Stimulated activated CD8-positive, alpha-beta memory T cell treated with anti-CD3 and anti-CD28 coated beads, Interleukin-4, amount 100 ng/mL, for 1 hour (primary cell): ENCODE data around the gene MRPL53.
"Not testable (repeated sequence)": the region's sequence is repeated elsewhere in the genome, so short reads cannot be mapped to it uniquely, and the experiment has no call there.

ENCODE experiments used
- DNase-seq, 2 donors: peaks; one replicate each; pipeline ENCODE4 v3.0.0-alpha.2; 2020; ENCODE audit warnings: low read depth in 2 of 2, low spot score in 1 of 2

MRPL53 gene

DNA sequence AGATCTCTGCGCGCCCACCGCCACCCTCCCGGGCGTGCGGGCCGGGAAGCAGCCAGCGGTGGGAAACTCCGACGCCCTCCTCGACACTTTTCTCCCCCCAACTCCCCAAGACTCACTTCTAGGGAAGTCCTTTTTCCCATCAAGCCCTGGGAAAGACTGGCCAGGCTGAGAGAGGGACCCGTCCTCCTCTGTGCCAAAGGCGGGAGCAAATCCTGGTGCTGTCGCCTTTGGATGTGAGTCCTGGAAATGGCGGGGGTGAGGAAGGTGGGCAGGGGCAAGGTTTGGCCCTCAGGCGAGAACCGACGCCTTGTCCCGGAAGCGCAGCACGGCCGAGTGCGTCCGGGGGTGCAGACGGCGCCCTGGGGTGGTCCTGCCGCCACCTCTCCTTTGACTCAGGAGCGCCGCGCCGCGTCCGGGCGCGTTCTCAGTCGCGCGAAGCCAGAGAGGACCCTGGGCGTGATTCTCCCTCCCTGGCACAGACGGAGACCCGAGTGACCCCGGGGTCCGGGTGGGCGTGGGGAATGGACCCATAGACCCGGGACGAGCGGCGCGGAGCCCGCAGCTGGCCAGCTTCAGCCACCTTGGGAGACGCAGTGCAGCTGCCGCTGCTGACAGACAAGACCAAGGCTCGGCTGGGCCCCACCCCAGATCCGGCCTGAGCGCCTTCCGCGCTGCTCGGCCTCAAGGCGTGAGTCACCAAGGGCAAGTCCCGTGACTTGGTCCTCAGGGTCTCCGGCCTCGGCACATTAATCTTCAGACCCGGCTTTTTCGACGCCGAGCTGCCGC lies 30.4 kb upstream of the MRPL53 start:
- DNase-seq, result peak in 1 of 2 donors; percentile 30

GRCh38 chr2:74502147-74502719 lies 29.8 kb upstream of the MRPL53 start:
- DNase-seq, result no peak

- DNase-seq, result no peak
Measured at GRCh38 chr2:74501335-74502071, 29.0 kb upstream of the MRPL53 start.

- no peak for DNase-seq
Measured at GRCh38 chr2:74500578-74500946, 28.1 kb upstream of the MRPL53 start.

DNA sequence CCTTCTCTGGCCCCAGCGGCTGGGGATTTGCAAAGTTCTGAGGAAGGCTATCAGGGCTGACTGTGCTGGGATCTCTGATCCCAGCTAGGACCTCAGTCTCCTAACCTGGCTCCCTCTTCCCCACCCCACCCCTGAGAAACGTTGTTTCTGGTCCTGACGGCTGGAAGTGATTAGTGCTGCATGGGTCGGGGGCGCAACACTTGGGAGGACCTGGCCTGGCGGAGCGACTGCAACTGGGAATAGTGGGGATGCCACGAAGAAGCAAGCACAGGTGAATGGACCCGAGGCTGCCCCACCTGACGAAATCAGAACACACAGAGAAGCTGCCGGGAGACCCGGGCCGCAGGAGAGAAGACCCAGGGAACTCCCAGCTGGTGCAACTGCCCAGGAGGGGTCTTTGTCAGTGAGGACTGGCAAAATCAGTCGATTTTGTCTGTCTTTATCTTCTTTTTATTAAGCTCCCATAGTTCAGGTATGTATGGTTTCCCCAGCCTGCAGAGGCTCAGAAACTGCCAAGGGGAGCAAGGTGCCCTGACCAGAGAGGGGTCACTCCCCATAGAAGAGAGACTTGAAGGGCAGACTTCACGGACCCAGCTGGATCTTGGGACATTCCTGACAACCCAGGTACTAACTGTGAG lies 27.6 kb upstream of the MRPL53 start:
- DNase-seq, result no peak

DNA sequence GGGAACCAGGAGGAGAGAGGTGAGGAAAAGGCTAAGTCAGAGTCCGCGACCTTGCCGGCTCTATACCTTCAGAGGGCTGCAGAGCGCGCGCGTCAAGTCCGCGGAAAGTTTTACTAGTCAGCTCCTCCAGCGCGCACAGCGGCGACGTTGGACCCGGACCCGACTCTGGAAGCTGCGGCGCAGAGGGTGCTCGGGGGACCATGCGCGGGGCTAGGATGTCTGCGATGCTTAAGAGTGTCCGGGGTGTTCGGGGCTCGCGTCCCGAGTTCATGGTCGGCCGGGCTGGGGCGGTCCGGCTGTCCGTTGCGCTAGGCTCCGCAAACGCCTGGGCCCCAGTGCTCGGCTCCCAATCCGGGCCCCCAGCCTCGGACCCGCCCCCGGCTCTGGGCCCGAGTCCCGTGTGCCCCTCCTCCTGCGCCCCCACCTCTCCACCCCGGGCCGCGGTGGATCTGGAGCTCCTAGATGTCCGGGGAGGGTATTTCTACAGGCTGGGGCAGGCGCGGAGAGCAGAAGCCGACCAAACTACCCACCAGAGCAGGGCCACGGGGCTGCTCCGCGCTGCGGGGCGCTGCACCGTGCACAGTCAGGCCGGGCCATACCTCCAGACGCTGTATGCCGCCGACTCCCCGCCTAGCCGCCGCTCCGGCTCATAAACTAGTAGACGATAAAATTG lies 26.9 kb upstream of the MRPL53 start, which contains the start of gene LBX2:
LBX2 (minus strand) TSS at position 337 of the 673 bp plus-strand sequence; CDS start at position 271, 66 bp downstream.
- DNase-seq, result no peak

DNA sequence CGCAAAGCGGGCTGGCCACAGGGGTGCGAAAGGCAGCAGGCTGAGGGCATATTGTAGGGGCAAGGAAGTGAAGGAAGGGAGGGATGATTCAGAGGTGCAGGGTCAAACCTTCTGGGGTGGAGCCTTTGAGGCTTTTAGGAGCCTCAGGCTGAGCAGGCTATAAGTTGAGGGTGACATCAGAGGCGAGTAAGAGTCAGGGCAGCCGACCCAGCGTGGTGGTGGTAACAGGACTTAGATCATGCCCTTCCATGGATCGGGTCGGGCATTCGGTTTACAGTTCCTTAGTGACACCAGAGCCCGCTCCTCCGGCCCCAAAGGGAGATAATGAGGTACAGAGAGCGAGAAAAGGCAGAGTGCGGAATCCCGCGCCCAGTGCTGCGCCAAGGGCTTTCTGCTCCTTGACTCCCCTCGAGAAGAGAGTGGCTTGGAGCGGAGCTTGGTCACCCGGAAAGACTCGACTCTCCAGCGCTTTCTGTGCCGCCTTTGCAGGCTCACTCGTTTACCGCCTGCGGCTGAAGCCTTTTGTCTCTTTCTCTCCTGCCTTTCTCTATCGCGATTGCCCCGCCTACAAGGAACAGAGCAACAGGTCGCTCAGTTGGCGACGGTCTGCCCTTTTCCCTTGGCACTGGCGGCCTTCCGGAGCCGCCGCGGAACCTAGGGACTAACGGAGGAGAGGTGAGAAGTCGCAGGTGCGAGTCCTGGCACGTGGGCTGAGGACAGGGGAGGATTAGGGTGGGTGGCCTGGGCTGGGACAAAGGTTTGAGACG lies 26.2 kb upstream of the MRPL53 start:
- DNase-seq, result no peak

DNA sequence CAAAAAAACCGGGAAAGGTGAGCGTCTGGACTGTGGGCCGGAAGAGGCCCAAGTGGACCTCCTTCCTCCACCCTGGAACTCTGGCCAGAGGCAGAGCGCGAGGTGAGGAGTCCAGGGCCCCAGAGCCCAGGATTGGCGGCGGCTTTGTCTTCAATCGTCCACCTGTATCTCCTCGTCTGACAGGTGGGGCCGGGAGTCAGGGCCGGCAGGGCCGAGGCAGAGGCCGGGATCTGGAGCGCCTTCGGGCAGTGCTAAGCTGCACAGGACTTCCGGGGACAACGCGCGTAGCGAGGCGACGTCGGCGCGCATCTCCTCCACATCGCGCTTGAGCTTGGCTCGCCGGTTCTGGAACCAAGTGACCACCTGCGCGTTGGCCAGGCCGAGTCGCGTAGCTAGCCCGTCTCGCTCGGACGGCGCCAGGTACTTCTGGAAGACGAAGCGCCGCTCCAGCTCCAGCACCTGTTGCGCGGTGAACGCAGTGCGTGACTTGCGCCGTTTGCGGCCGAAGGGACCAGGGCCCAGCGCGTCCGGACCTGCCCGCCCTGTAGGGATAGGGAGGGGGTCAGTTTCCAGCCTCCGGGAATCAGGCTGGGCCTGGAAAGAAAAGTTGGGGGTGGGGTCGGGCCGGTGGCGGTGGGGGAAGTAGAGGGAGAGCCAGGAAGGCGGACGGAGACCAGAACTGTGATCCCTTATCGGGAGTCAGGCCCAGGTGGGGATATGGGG lies 25.5 kb upstream of the MRPL53 start:
- no peak for DNase-seq

DNA sequence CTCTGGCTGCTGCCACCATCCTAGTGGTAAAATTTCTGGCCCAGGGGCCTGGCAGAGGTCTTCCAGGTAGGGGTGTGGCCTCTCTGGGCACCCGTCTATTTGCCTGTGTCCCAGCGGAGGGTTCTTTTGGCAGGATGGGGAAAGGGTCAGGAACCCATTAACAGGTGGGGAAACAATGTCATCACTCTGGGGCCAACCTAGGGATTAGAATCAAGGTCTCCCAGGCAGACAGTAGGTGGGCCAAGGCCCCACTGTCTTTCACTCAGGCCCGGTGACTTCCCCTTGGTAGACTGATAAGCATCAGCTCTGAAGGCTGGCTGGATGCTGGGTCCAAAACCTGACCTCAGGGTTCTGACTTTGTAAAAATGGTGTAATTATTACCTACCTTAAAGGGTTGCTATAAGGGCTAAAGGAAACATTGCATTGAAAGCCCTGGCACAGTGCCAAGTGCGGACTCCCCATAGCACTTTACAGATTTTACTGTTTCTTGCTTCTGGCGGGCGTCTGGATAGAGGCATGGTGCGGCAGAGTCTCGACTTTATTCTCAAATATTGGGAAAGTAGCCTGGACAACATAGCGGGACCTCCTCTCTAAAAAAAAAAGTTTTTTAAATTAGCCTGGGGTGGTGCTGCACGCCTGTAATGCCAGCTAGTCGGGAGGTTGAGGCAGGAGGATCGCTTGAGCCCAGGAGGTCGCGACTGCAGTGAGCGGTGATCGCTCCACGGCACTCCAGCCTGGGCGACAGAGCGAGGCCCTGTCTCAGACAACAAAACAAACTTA lies 24.7 kb upstream of the MRPL53 start:
- DNase-seq, result no peak

GRCh38 chr2:74495440-74495839 lies 23.0 kb upstream of the MRPL53 start:
- no peak for DNase-seq

DNA sequence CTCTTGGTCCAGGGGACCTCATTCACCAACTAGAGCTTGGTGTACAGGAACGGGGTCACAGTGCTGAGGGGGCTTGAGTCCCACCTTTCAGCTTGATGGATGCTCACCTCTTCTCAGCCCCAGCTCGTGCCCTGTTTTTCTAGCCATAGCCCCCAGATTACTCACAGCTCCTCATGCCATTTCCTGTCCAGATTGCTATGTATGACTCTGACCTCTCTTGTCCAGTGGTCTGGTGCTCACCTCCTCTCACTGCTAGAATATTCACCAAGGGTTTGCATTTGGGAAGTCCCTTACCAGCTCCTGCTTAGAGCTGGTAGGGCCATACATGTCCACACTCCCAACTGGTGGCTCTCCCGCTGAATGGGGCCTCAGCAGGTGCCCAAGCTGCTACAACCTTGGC lies 21.1 kb upstream of the MRPL53 start:
- DNase-seq, result no peak

- DNase-seq, result no peak
Measured at GRCh38 chr2:74491648-74492544, 19.4 kb upstream of the MRPL53 start.

DNA sequence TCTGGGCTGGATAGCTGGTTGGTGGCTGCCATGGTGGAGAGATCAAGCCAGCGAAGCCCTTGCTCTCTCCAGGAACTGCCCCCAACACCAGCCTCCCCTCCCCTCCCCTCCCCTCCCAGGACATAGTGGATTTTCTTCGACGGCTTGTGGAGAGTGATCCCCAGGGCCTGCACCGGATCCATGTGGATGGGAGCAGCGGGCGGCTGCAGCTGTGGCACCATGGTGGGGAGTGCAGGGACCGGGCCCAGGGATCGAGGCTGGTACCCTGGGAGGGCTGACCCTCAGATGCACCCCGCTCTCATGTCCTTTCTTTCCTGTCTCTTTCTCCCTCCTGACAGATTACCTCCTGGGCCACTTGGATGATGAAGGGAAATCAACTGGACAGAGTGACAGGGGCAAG lies 17.4 kb upstream of the MRPL53 start:
- no peak for DNase-seq

- DNase-seq, result no peak
Measured at GRCh38 chr2:74488643-74489481, 16.4 kb upstream of the MRPL53 start.

- no peak for DNase-seq
Measured at GRCh38 chr2:74486141-74486540, 13.7 kb upstream of the MRPL53 start.

GRCh38 chr2:74483675-74484164 lies 11.2 kb upstream of the MRPL53 start:
- not testable (repeated sequence) for DNase-seq
